GM12874 (cell line): ENCODE data around the gene ANAPC4.

ENCODE experiments used
- TF ChIP-seq, protein P1 (sequence below): IDR thresholded peaks from 2 replicates; pipeline ENCODE4 v1.5.1; 2011; ENCODE audit warnings: low read depth, mild to moderate bottlenecking, control low read depth, low read length, moderate library complexity; ENCODE audit not compliant: insufficient read depth

Gene ANAPC4

DNA sequence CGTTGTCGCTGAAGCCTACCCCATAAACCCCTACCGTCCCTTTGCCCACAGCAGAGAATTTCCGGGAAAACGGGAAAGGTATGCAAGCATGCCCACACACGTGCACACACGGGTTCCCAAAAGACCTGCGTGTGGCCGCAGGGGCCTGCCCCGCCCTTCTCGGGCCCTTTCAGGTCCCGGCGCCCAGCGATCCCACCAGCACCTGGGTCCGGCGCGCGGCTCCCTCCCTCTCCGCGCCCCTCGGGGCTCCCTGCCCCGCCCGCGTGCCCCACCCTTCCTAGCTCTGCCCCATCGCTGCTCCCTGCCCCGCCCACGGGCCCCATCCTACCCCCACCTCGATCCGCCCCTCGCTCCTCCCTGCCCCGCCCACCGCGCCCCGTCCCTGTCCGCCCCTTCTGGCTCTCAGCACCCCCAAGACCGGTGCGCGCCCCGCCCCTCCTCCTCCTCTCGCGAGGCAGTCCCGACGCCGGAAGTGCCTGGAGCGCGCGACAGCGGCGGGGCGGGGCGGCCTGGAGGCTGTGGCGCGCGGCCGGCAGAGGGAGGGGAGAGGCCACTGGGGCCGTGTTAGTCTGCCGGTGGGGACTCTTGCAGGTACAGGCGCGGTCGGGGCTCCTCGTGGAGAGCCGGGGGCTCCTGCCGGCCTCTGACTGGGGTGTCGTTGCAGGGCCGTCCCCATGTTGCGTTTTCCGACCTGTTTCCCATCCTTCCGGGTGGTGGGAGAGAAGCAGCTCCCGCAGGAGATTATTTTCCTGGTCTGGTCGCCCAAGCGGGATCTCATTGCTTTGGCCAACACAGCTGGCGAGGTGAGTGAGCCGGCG, at the start of gene ANAPC4:
Gene ANAPC4 (plus strand): TSS at position 510 of the 818 bp plus-strand sequence. CDS start 165 bp downstream, at position 675.
- TF ChIP-seq, protein P1, sequence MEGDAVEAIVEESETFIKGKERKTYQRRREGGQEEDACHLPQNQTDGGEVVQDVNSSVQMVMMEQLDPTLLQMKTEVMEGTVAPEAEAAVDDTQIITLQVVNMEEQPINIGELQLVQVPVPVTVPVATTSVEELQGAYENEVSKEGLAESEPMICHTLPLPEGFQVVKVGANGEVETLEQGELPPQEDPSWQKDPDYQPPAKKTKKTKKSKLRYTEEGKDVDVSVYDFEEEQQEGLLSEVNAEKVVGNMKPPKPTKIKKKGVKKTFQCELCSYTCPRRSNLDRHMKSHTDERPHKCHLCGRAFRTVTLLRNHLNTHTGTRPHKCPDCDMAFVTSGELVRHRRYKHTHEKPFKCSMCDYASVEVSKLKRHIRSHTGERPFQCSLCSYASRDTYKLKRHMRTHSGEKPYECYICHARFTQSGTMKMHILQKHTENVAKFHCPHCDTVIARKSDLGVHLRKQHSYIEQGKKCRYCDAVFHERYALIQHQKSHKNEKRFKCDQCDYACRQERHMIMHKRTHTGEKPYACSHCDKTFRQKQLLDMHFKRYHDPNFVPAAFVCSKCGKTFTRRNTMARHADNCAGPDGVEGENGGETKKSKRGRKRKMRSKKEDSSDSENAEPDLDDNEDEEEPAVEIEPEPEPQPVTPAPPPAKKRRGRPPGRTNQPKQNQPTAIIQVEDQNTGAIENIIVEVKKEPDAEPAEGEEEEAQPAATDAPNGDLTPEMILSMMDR = no peak

GRCh38 chr4:25330335-25330734, 46.7 kb upstream of the ANAPC4 start:
- TF ChIP-seq, protein P1 = no peak

DNA sequence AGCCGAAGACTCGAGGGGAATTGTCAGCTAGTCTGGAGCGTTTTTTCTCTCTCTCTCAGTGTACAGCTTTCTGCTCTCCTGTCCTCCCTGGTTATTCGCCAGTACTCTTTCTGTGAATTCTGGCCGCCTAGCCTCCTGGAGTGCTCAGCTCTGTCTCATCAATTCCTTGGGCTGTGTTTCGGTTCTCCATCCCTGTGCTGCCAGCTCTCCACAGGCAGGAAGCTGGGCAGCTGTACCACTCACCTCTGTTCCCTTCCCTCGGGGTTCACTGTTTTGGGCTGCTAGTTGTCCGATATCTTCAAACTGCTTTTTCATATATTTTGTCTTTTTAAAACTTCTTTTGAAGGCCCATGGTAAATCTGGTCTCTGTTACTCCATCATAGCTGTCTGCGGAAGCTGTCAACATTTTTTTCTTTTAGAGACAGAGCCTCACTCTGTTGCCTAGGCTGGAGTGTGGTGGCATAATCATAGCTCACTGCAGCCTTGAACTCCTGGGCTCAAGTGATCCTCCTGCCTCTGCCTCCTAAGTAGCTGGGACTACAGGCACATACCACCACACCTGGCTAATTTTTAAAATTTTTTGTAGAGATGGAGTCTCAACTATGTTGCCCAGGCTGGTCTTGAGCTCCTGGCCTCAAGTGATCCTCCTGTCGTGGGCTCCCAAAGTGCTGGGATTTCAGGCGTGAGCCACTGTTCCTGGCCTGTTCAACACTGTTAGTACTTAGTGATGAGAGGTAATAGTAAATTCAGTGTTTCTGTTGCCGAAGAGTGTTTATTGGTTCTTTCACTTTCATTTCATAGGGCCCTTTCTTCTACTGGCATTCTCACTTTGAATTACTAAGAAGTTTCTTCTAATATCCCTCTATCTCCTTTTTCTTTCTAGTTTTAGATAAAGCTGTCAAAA, 45.9 kb upstream of the ANAPC4 start:
- TF ChIP-seq, protein P1 = no peak

DNA sequence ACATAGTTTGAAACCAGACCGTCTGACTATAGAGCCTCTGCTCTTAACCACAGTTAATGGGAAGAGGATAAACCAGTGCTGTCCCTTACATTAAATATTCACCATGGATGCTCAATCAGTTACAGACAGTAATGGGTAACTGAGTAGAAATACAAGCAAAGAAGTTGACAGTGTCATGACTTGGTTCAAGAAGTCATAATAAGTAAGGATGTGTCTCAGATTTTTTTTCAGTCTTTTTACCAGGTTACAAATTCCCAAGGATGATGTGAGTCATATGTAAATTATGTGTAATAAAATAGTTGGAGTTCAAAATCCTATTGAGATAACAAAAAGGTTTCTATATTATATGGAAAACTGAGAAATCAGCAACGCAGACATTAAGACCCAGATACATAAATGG, 33.4 kb upstream of the ANAPC4 start:
- TF ChIP-seq, protein P1 = no peak

GRCh38 chr4:25345744-25346143, 31.3 kb upstream of the ANAPC4 start:
- TF ChIP-seq, protein P1 = no peak

DNA sequence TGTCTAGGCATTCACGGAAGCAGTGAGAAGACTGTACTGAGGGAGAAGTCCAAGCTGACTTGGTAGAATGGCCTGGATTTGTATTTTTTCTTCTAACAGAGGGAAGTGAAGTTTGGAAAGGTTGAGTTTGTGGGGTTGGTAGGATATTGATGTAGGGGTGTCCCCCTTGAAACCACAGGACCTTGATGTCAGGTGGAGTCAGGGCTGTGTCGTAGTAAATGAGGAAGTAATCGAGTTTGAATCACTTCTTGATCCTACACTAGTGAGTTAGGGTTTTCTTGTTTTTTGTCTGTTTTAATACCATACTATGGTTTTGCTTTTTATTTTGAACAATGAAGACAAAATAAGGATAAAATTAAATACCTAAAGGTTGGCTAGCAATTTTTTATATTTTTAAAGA, 30.1 kb upstream of the ANAPC4 start:
- TF ChIP-seq, protein P1 = no peak

- TF ChIP-seq, protein P1 = no peak
These were observed 29.6 kb upstream of the ANAPC4 start for GRCh38 chr4:25347473-25347872.
